Skeletal muscle cell (primary cell): ENCODE data around the gene FSHR.

Source experiments
- DNase-seq: peaks from one replicate; pipeline ENCODE4 v3.0.0-alpha.2; 2010; ENCODE audit warnings: low read depth
- H3K4me3 ChIP-seq: 2 replicates; pipeline ENCODE4 v1.5.1; 2011; ENCODE audit warnings: low read depth, mild to moderate bottlenecking, control low read depth, low read length, moderate library complexity

FSHR gene

DNA sequence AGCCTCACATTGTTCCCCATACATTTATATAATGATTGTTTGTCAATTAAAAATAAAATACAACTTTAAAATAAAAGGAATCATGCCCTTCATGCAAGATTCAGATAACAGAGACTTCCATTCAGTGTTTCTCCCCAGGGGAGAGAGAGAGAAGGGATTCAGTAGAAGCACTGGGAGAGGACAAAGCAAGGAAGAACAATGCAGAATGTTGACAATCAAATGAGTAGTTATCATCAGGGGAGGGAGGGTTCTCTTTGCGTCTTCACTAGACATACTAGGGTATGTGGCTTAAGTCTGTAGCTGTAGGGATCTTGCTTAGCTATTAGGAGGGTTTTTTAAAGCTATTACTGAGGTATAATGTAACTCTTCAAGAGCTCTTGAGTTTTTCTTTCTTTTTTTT lies 30.7 kb downstream of the FSHR start:
- no peak for DNase-seq
- no peak overlapping the region for H3K4me3 ChIP-seq

GRCh38 chr2:49122107-49122506 lies 32.2 kb downstream of the FSHR start:
- no peak for DNase-seq
- H3K4me3 ChIP-seq: no peak overlapping the region

GRCh38 chr2:49113046-49113445 lies 41.3 kb downstream of the FSHR start:
- no peak overlapping the region for H3K4me3 ChIP-seq
- no peak for DNase-seq

DNA sequence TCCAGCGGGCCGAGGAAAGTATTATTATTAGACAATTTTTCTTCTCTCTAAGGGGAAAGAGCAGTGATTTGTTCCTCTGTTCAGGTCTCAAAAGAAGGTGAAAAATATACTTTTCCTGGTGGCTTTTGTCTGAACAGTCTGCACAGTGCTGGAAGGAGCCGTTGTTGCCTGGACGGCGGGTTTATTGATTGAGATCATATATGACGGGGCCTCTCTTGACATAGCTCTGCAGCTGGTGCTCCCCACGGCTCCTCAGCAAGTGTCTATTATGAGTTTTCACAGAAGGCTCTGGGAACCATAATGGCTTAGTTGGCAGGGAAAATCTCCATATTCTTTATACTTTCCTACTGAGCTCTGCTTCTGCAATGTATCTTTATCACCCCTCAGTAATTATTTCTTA lies 42.9 kb downstream of the FSHR start:
- no peak overlapping the region for H3K4me3 ChIP-seq
- no peak for DNase-seq

- no peak overlapping the region for H3K4me3 ChIP-seq
- no peak for DNase-seq
These were observed 43.3 kb downstream of the FSHR start for GRCh38 chr2:49111006-49111405.

DNA sequence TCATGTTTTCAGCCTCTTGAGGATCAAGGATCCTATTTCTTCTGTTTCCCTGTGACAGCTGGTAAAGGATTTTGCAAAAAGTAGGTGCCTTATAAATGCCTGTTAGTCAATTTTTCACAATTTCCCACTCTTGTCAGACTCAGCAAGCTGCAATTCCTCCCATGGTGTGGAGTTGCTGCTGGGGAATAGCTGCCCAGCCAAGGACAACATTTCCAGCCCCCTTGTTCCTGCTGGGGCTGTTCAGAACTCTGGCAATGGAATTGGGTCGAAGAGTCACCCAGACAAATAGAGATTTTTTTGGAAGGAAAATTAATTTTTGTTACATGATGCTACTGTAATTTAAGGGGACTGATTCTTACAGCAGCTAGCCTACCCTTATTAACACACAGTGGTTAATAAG lies 43.7 kb downstream of the FSHR start:
- no peak for DNase-seq
- H3K4me3 ChIP-seq: no peak overlapping the region

DNA sequence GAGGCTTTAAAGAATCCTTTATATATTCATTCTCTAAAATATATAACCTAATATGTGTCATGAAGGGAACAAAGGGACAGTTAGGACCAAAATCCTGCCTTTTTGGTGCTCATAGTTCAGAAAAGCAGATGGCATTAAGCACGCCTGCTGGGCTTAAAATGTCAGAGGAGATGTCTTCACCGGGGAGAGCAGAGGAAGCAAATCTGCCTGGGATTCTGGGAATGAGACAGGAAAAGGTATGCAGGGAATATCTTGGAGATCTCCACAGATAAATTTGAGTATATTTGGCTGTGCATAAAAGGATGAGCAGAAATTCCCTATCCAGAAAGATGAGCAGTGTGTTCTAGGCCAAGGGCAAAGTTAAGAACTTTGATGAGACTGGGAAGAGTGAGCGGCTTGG lies 45.5 kb downstream of the FSHR start:
- no peak for DNase-seq
- H3K4me3 ChIP-seq: no peak overlapping the region

DNA sequence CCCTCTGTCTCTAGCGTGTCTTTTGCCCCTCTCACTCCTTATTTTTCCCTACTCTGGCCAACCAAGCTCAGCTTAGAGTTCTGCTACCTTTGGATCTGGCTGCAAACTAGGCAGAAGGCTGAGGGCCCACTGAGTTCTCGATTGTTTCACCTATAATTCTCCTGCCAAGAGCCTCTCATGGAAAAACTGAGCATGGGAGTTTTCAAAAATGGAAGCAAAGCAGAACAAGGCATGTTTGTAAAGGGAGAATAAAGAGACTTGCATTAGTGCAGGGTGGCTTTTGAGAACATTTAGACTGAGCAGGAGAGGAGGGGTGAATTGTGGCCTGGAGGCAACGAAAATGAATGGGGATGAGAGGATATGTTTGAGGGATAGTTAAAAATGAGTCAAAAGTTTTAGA lies 45.9 kb downstream of the FSHR start:
- H3K4me3 ChIP-seq: no peak overlapping the region
- DNase-seq: no peak

- H3K4me3 ChIP-seq: no peak overlapping the region
- no peak for DNase-seq
These were observed 48.8 kb downstream of the FSHR start for GRCh38 chr2:49105506-49105905.

- DNase-seq: no peak
- no peak overlapping the region for H3K4me3 ChIP-seq
These were observed 52.2 kb downstream of the FSHR start for GRCh38 chr2:49102146-49102545.

DNA sequence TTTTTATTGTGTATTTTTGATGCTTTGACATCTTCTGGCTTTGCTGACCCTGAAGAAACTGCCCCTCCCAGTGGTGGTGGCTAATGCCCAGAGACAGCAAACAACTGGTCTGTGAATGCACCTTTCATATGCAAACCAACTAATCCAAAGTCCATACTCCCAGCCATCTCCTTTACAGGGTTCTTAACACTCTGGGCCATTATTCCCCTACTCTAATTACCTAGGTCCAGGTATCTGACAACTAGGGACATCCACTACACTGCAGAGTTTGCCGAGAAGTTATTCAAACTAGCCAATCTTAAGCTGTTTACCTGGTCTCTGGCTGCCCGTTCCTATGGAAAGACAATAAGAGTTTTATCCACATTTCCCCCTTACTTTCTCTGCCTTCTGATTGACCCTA lies 73.6 kb downstream of the FSHR start:
- no peak for DNase-seq
- no peak overlapping the region for H3K4me3 ChIP-seq

DNA sequence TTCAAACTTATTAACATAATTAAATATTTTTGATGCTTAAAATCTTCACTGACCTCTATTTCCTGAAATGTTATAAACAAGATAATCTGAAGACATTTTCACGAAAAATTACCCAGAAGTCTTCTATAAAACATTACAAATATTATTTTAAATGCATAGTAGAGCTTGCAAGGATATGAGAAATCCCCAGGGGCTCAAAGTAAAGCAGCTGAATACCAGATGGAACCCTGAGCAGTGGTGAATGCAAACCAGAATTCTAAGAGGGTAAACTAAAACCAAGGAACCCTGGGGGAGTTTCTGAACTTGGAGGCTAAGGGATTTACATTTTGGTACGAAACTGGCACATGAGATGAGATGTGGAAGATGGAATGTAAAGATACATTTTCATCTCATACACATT lies 83.6 kb downstream of the FSHR start:
- DNase-seq: no peak
- H3K4me3 ChIP-seq: no peak overlapping the region

GRCh38 chr2:49069829-49070228 lies 84.5 kb downstream of the FSHR start:
- H3K4me3 ChIP-seq: no peak overlapping the region
- DNase-seq: no peak

DNA sequence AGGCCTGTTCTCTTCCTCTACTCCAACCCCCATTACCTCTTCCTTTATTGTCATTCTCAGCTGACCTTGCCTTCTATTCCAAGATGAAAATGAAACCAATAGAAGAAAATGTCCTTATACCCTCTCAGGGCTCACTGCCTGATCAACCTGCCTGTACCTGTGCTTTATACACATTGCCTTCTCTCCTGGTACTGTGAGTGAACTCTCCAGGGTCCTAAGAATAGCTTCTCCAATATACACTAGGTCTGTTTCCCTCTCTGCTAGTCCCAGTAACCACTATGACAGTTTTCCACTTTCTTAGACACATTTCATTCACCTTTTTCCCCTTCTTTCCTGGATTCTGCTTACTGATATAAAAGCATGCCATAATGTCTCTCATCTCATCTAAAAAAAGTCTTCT lies 85.7 kb downstream of the FSHR start:
- no peak for DNase-seq
- H3K4me3 ChIP-seq: no peak overlapping the region

- no peak for DNase-seq
- H3K4me3 ChIP-seq: no peak overlapping the region
These were observed 86.3 kb downstream of the FSHR start for GRCh38 chr2:49067971-49068370.

DNA sequence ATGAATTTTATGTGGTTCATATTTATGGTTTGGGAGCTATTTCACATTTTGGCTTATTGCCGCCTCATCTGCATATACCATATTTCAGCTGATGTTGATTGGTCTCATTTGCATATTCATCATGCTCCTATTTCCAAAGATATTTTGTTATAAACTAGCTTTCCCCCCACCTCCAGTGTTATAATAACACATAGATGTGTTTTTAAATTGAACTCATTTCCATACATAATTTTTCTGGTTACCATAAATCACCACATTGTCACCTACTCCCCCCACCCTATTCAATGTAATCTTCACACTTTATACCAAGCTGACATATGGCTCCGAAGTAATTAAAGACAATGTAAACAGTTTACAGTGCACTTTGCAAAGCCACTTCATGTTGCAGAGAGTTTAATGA lies 101.2 kb downstream of the FSHR start:
- H3K4me3 ChIP-seq: no peak overlapping the region
- DNase-seq: no peak

- no peak overlapping the region for H3K4me3 ChIP-seq
- no peak for DNase-seq
These were observed 104.0 kb downstream of the FSHR start for GRCh38 chr2:49050265-49050664.

DNA sequence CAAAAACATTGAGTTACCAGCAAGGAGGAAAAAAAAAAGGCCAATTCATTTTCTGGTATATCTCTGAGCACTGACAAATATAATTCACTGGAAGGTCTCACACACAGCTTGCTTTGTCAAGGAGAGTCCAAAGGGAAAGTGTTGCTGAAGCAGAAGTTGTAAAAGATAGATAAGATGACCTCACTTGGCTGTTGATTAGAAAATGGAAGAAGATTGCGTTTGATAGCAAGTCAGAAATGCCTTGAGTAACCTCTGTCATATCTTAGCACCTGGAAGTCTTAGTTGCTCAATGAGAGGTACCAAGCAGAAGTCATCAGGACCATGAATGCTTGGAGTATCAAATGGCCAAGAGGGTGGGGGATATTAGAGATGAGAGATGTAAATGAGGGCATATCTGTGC lies 105.2 kb downstream of the FSHR start:
- no peak for DNase-seq
- no peak overlapping the region for H3K4me3 ChIP-seq

- no peak for DNase-seq
- H3K4me3 ChIP-seq: no peak overlapping the region
These were observed 109.2 kb downstream of the FSHR start for GRCh38 chr2:49045083-49045482.

GRCh38 chr2:49044350-49045079 lies 109.8 kb downstream of the FSHR start:
- DNase-seq: no peak
- no peak overlapping the region for H3K4me3 ChIP-seq

DNA sequence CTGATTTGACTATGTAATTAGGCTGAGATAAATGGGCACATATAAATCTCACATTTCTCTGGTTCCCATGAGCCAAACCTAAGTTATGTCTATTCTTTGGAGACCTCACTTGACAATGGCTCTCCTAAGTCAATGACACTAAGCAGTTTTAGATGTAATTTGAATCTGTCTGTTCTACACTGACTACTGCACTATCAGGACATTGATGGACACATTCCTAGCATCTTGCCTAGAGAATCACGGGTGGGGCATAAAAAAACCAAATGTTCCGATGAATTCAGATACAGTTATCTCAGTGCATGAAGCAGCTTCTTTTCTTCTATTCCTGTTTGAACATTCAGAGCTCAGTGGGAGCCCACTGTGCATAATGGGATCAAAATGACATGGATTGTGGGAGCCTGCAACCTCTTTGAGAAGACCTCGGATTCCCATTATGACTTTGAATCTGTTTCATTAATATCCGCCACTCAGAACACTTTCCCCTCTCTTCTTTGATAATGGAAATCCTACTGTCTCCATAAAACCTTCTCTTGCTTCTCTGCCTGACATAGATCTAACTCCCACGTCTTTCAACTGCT lies 110.8 kb downstream of the FSHR start:
- H3K4me3 ChIP-seq: no peak overlapping the region
- no peak for DNase-seq

DNA sequence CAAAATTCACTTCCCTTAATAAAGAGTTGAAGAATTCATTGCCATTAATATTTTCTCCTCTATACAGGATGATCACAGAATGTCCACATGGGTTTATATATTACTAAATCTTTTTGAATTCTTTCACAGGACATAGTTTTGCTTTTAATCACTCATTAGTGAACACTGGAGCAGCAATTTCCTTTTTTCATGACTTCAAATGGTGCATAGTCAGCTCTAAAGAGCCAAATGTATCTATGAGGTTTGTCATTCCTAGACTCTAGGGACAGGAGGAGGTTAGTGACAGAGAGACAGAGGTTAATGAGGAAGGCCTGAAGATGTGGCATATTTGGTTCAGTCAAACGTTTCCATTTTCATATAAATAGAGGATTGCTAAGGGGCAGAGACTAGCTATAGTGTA lies 111.8 kb downstream of the FSHR start:
- H3K4me3 ChIP-seq: no peak overlapping the region
- DNase-seq: no peak
